Measurements from ENCODE around the gene PRSS12. TPM values are rescaled to one million over a fixed set of nuclear protein-coding genes. Genes with fewer than 3 reads are reported as not detected.

PRSS12 gene
- total RNA-seq, 1 experiment from 2014 or later: 48.7 TPM

- CTCF ChIA-PET: no interaction called here
- Mint-ChIP-seq H3K4me1 (ENCODE audit: low read depth, unreplicated experiment) (peaks cover 29% of the 10 kb centered on the region), H3K36me3 (ENCODE audit: insufficient read depth, unreplicated experiment) (peaks cover 39% of the 10 kb centered on the region), H3K9me3 (ENCODE audit: low read depth, unreplicated experiment) (no peaks in the 10 kb centered on the region), H3K27me3 (ENCODE audit: unreplicated experiment) (no peaks in the 10 kb centered on the region), H3K4me3 (ENCODE audit: low read depth, unreplicated experiment) (peak overlapping the region; percentile 93), H3K27ac (ENCODE audit: unreplicated experiment) (peak overlapping the region; percentile 94)
- no peak for DNase-seq
- no TSS peak for BruUV-seq (replicated peaks)
- TF ChIP-seq, protein P1, sequence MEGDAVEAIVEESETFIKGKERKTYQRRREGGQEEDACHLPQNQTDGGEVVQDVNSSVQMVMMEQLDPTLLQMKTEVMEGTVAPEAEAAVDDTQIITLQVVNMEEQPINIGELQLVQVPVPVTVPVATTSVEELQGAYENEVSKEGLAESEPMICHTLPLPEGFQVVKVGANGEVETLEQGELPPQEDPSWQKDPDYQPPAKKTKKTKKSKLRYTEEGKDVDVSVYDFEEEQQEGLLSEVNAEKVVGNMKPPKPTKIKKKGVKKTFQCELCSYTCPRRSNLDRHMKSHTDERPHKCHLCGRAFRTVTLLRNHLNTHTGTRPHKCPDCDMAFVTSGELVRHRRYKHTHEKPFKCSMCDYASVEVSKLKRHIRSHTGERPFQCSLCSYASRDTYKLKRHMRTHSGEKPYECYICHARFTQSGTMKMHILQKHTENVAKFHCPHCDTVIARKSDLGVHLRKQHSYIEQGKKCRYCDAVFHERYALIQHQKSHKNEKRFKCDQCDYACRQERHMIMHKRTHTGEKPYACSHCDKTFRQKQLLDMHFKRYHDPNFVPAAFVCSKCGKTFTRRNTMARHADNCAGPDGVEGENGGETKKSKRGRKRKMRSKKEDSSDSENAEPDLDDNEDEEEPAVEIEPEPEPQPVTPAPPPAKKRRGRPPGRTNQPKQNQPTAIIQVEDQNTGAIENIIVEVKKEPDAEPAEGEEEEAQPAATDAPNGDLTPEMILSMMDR (IDR thresholded peaks at IDR 0.05; ENCODE audit: unreplicated experiment): no peak
- intact Hi-C loops (cut with micrococcal nuclease; ENCODE audit: unreplicated experiment): no loop called here
Observed at GRCh38 chr4:118350961-118351360, 1.8 kb downstream of the PRSS12 start.

DNA sequence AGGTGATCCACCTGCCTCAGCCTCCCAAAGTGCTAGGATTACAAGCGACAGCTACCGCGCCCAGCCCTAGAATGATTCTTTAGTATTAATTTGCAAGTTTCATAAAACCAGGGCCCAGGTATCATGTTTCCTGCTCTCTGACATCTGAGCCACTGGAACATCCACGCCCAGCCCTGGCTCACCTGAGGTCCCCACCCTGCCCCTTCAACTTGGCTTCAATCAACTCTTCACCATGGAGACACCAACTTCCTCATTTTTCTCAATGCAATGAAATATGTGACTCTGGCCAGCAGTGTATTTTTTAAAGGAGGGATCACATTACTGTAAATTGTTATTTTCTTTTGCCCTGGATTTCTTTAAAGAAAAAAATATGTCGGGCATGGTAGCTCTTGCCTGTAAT is 3.9 kb downstream of the PRSS12 start:
- Mint-ChIP-seq H3K27me3 (ENCODE audit: unreplicated experiment) (no peaks in the 10 kb centered on the region), H3K27ac (ENCODE audit: unreplicated experiment) (peak overlapping the region; percentile 90), H3K4me1 (ENCODE audit: low read depth, unreplicated experiment) (peaks cover 41% of the 10 kb centered on the region), H3K36me3 (ENCODE audit: insufficient read depth, unreplicated experiment) (peaks cover 44% of the 10 kb centered on the region), H3K4me3 (ENCODE audit: low read depth, unreplicated experiment) (peak overlapping the region; percentile 93), H3K9me3 (ENCODE audit: low read depth, unreplicated experiment) (no peaks in the 10 kb centered on the region)
- intact Hi-C loops (cut with micrococcal nuclease; ENCODE audit: unreplicated experiment): no loop called here
- DNase-seq: peak; percentile 75
- TF ChIP-seq, protein P1 (IDR thresholded peaks at IDR 0.05; ENCODE audit: unreplicated experiment): no peak
- BruUV-seq (replicated peaks): no TSS peak
- CTCF ChIA-PET: no interaction called here

DNA sequence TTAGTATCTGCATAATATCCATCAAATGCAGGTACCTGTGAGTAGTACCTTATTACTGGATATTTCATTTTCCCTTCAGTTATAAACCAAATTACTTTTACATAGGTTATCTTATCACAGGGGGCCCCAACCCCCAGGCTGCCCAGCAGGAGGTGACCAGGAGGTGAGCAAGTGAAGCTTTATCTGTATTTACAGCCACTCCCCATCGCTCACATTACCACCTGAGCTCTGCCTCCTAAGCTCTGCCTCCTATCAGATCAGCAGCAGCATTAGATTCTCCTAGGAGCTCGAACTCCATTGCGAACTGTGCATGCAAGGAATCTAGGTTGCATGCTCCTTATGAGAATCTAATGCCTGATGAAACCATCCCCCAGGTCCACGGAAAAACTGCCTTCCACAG is 6.3 kb downstream of the PRSS12 start:
- intact Hi-C loops (cut with micrococcal nuclease; ENCODE audit: unreplicated experiment): no loop called here
- DNase-seq: no peak
- Mint-ChIP-seq H3K27ac (ENCODE audit: unreplicated experiment) (peak overlapping the region; percentile 68), H3K4me1 (ENCODE audit: low read depth, unreplicated experiment) (peaks cover 34% of the 10 kb centered on the region), H3K27me3 (ENCODE audit: unreplicated experiment) (no peaks in the 10 kb centered on the region), H3K9me3 (ENCODE audit: low read depth, unreplicated experiment) (no peaks in the 10 kb centered on the region), H3K36me3 (ENCODE audit: insufficient read depth, unreplicated experiment) (peaks cover 29% of the 10 kb centered on the region), H3K4me3 (ENCODE audit: low read depth, unreplicated experiment) (no peak overlapping the region)
- TF ChIP-seq, protein P1 (IDR thresholded peaks at IDR 0.05; ENCODE audit: unreplicated experiment): no peak
- BruUV-seq (replicated peaks): no TSS peak
- CTCF ChIA-PET: no interaction called here

DNA sequence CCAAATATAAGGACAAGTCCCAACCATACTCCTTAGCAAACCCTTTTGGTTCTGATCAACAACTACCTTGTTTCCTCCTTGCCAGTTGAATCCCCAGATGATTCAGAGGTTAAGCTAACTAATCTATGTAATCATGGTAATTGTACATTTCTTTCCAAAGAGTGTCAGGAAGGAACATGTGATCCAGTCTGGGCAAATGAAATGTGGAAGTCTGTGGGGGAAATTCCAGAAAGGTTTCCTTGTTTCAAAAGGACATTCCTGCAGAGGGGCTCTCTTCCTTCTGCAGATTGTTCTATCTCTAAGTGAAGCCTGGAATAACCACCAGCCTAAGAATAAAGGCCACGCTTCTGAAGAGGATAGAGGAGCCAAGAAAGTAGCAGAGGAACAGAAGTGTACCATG is 7.0 kb downstream of the PRSS12 start:
- no TSS peak for BruUV-seq (replicated peaks)
- H3K36me3 Mint-ChIP-seq (ENCODE audit: insufficient read depth, unreplicated experiment): peaks cover 23% of the 10 kb centered on the region
- DNase-seq: peak; percentile 16
- H3K4me3 Mint-ChIP-seq (ENCODE audit: low read depth, unreplicated experiment): peak overlapping the region; percentile 36
- TF ChIP-seq, protein P1 (IDR thresholded peaks at IDR 0.05; ENCODE audit: unreplicated experiment): no peak
- no peaks in the 10 kb centered on the region for H3K27me3 Mint-ChIP-seq (ENCODE audit: unreplicated experiment)
- CTCF ChIA-PET: no interaction called here
- H3K27ac Mint-ChIP-seq (ENCODE audit: unreplicated experiment): peak overlapping the region; percentile 68
- intact Hi-C loops (cut with micrococcal nuclease; ENCODE audit: unreplicated experiment): no loop called here
- H3K4me1 Mint-ChIP-seq (ENCODE audit: low read depth, unreplicated experiment): peaks cover 38% of the 10 kb centered on the region
- H3K9me3 Mint-ChIP-seq (ENCODE audit: low read depth, unreplicated experiment): no peaks in the 10 kb centered on the region
